ENCODE measurements around the gene ABI1.

DNA sequence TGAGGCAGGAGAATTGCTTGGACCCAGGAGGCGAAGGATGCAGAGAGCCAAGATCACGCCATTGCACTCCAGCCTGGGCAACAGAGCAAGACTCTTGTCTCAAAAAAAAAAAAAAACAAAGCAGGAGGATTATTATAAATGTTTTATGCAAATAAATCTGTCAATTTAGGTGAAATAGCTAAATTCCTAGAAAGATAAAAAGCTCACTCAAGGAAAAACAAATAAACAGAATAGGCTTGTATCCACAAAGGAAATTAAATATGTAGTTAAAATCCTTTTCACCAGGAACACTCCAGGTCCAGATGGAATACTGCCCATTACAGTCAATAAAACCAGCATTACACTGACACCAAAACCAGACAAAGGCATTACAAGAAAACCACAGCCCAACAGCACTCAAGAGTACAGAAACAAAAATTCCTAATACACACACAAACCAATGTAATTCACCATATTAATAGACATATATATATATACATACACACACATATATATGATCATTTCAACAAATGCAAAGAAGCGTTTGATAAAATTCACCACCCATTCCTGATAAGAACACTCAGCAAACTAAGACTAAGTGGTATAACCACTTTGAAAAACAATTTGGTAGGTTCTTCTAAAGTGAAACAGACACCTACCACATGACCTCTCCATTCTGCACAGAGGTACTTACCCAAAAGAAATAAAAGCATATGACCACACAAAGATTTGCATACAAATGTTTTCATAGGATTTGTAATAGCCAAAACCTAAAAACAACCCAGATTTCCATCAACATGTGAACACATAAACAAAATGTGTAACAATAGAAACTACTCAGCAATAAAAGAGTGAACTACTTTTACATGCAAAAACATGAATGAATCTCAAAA, 38.8 kb downstream of the ABI1 start:
- TF ChIP-seq, protein P1, sequence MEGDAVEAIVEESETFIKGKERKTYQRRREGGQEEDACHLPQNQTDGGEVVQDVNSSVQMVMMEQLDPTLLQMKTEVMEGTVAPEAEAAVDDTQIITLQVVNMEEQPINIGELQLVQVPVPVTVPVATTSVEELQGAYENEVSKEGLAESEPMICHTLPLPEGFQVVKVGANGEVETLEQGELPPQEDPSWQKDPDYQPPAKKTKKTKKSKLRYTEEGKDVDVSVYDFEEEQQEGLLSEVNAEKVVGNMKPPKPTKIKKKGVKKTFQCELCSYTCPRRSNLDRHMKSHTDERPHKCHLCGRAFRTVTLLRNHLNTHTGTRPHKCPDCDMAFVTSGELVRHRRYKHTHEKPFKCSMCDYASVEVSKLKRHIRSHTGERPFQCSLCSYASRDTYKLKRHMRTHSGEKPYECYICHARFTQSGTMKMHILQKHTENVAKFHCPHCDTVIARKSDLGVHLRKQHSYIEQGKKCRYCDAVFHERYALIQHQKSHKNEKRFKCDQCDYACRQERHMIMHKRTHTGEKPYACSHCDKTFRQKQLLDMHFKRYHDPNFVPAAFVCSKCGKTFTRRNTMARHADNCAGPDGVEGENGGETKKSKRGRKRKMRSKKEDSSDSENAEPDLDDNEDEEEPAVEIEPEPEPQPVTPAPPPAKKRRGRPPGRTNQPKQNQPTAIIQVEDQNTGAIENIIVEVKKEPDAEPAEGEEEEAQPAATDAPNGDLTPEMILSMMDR (IDR thresholded peaks at IDR 0.05) = no peak
- TF ChIP-seq POLR2A (IDR thresholded peaks at IDR 0.05) (no peak), POLR2AphosphoS5 (IDR thresholded peaks at IDR 0.05) (no peak)
